GM18519 (cell line): ENCODE results near the gene IRAK1.

Experiments
- ATAC-seq: cut with Tn5 transposase; IDR thresholded peaks from one replicate; pipeline ENCODE4 v1.9.1; 2021; ENCODE audit warnings: mild to moderate bottlenecking, moderate library complexity; ENCODE audit not compliant: unreplicated experiment, low FRiP score

IRAK1 gene

GRCh38 chrX:154019633-154020528 is at the start of gene IRAK1:
TSS of gene IRAK1 (minus strand) at chrX:154019902. CDS start at chrX:154019812, 90 bp downstream.
- no peak for ATAC-seq

DNA sequence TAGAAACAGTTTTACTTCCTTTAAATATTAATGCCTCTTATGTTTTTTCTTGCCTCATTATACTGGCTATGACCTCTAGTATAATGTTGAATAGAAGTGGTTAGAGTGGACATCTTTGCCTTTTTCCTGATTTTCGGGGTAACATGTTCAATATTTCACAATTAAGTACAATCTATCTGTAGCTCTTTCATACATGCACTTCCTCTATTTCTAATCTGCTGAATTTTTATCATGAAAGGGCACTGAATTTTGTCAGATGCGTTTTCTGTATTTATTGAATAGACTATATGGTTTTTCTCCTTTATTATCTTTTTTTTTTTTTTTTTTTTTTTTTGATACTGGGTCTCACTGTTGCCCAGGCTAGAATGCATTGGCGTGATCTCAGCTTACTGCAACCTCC is 48.9 kb upstream of the IRAK1 start:
- ATAC-seq = no peak

GRCh38 chrX:154064637-154065435 is 45.1 kb upstream of the IRAK1 start:
- ATAC-seq = no peak

- no peak for ATAC-seq
Observed at GRCh38 chrX:154063234-154063633, 43.5 kb upstream of the IRAK1 start.

DNA sequence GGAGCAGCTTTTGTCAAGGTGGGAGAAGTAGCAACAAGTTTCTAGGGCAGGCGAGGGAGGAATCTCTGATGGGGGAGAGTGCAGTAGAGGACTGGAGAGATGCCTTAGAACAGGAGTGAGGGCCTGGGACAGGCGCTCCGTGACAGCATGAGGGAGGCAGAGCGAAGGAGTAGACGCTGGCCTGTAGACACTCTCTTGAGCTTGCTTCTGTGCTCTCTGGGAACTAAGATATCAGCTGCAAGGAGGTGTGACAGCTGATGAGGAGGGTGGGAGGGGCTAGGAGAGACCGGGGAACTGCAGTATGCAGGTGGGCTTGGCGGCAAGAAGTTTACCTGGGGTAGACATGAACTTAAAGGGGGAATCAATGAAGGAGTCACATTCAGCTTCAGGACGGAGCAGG is 42.1 kb upstream of the IRAK1 start:
- no peak for ATAC-seq

DNA sequence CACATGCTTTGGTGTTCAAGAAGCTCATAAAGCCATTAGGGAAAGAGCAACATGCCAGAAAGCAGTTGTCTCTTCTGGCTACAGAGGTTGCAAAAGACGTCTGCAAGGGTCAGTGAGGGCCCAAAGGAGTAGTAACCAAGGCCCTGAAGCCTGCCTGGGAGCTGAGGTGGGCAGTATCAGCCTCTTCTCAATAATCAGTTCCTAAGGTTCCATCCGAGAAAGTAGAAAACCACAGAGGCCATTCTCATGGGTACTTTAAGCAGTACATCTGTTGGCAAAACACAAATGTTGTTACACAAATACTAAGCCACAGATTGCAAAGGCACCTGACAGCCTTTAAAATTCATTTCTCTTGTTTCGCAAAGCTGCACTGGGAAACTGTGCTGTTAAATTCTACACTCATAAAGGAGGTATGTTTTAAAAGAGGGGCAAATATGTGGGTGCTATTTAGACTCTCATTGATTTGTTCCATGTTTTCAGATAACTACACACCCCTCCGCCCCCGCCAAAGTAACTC is 40.1 kb upstream of the IRAK1 start:
- no peak for ATAC-seq

DNA sequence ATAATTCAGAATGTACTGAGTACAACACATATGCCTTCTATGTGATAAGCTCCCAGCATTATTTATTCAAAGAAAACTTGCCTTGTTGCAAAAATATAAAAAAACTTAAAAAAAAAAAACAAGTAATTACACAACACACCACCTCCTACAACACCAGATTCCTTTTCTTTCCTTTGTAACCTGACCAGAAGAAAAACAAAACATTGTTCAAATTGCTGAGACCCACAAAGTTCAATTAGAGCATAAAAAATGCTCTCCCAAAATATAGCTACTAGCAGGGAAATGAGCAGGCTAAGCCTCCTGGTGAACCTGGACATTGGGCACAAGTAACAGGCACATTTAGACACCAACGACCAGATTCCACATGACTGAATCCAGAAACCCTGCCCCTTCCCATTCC is 39.5 kb upstream of the IRAK1 start:
- no peak for ATAC-seq

- ATAC-seq = no peak
Observed at GRCh38 chrX:154058214-154058997, 38.7 kb upstream of the IRAK1 start.

GRCh38 chrX:154057791-154058190 is 38.1 kb upstream of the IRAK1 start:
- ATAC-seq = no peak

DNA sequence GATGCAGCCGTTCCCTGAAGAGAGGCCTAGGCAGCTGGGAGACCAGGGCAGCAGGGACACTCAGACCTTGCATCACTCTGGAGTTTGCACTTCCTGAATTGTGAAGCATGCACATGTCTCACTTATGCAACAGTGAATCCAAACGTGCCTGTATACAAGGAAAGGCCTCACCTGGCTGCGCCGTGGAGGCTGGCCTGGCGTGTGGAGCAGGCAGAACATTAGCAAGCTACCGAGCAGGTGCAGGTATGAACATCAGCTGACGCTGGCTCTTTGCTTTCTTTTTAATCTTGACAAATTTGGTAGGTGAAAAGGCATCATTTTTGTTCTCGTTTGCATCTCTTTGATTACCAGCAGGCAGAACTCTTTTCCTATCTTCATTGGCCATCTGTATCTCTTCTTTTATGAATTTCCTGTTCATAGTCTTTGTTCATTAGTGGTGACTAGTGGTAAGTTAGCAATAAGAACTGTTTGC is 37.1 kb upstream of the IRAK1 start:
- ATAC-seq = no peak

- ATAC-seq = no peak
Observed at GRCh38 chrX:154051201-154051810, 31.6 kb upstream of the IRAK1 start.

DNA sequence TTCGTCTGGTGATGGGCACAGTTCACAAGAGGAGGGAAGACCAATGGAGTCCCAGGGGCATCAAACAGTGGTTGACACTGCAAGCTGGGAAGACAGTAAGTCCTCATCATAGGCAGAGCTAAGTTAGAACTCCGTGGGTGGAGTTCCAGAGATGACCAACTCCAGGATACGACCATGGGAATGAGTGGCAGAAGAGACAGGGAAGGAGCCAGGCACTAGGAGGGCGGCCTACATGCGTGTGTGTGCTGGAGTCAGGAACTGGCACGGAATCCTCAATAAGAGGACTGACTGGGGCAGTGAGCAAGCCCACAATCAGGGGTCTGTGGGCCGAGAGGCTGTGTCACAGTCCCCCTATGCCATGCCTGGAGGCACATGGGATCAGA is 30.4 kb upstream of the IRAK1 start:
- no peak for ATAC-seq

- no peak for ATAC-seq
Observed at GRCh38 chrX:154049209-154050112, 29.8 kb upstream of the IRAK1 start.

GRCh38 chrX:154048398-154048797 is 28.7 kb upstream of the IRAK1 start:
- no peak for ATAC-seq

DNA sequence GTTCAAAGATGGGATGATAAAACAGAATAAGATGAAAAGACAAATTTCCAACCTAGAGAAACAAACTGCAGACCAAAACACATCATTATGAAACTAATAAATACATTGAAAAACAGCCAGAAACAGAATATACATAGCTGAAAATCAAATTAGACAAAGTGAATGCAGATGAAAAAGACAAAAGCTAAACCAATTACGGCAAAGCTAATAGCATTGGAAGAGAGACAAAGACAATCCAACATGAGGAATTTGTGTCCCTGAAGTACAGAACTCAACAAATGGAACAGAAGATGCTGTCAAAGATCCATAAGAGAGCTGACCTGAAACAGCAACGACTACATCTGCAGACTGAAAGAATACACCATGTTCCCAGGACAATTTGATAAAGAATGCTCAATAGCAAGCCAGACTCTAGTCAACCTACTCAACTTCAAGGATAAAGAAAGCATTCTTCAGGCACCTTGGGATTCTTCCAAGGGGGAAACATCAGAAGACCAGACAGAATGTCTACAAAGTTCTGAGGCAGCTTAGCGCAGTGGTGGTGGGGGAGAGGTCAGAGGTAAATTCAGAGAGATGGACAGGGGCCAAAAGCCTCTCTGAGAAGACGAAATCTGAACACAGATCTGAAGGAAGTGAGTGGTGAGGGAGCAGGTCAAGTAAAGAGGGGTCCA is 27.4 kb upstream of the IRAK1 start:
- ATAC-seq = no peak

- ATAC-seq = no peak
Observed at GRCh38 chrX:154046031-154046781, 26.5 kb upstream of the IRAK1 start.

DNA sequence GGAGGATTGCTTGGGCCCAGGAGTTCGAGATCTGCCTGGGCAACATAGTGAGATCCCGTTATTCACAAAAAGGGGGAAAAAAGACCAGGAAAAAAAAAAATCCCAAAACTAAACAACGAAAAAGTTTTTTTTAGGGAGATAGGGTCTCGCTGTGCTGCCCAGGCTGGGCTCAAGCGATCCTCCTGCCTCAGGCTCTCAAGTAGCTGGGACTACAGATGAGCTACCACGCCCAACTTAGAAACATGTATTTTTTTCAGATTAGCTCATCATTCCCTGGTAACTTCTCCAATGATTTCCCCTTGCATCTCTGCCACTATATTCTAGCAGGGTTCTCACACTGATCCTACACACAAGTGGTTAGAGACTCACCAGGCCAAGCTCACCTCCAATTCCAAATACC is 24.4 kb upstream of the IRAK1 start:
- no peak for ATAC-seq
